PC-3 (cell line): ENCODE data around the gene GRAMD1C. TPM values are rescaled to one million over a fixed set of nuclear protein-coding genes. Genes with fewer than 3 reads are reported as not detected.

Source experiments
- ATAC-seq: fragments of 200-7000 bp; cut with Tn5 transposase; 2 replicates; pipeline ENCODE4 v1.9.1; 2020; ENCODE audit warnings: mild to moderate bottlenecking, moderate library complexity
- BruUV-seq: library from RNA; stranded (reverse); fragments of 400-500 nt; replicated peaks from 2 replicates; lab custom pipeline; 2021; lab: Mats Ljungman, UMichigan
- CTCF ChIA-PET: fragments of 300-600 bp; sonication (Branson Sonifier 250); formaldehyde crosslinking; loops from one replicate; lab custom pipeline; 2022; ENCODE audit warnings: antibody characterized with exemption; lab: Charles Lee
- POLR2A ChIA-PET: fragments of 300-600 bp; sonication (Branson Sonifier 250); formaldehyde crosslinking; loops from one replicate; lab custom pipeline; 2022; ENCODE audit warnings: antibody characterized with exemption; ENCODE audit not compliant: unreplicated experiment; lab: Charles Lee
- DNase-seq: peaks from one replicate; pipeline ENCODE4 v3.0.0-alpha.2; 2015
- H2AFZ ChIP-seq: fragments of 300-600 bp; sonication (generic); 2 replicates; pipeline ENCODE4 v1.6.0; 2016; ENCODE audit warnings: antibody characterized with exemption, low read length
- H3F3A ChIP-seq: fragments of 300-600 bp; sonication (generic); one replicate; pipeline ENCODE4 v1.6.0; 2017; ENCODE audit warnings: antibody characterized with exemption, low read length, control low read depth, mild to moderate bottlenecking; ENCODE audit not compliant: unreplicated experiment
- H3K27ac ChIP-seq: fragments of 300-600 bp; sonication (generic); 2 replicates; pipeline ENCODE4 v1.5.1; 2016; ENCODE audit warnings: mild to moderate bottlenecking, low read length
- H3K27me3 ChIP-seq: fragments of 300-600 bp; sonication (generic); 2 replicates; pipeline ENCODE4 v1.6.1; 2016; ENCODE audit warnings: low read length, mixed read lengths
- H3K36me3 ChIP-seq: fragments of 300-600 bp; sonication (generic); 2 replicates; pipeline ENCODE4 v1.6.1; 2016; ENCODE audit warnings: low read depth, mixed run types, low read length, mixed read lengths
- H3K4me1 ChIP-seq: fragments of 300-600 bp; sonication (generic); 2 replicates; pipeline ENCODE4 v1.5.1; 2016; ENCODE audit warnings: low read length; ENCODE audit not compliant: insufficient read depth
- H3K4me2 ChIP-seq: fragments of 300-600 bp; sonication (generic); 2 replicates; pipeline ENCODE4 v1.6.0; 2016; ENCODE audit warnings: low read length
- H3K4me3 ChIP-seq: fragments of 300-600 bp; sonication (generic); 2 replicates; pipeline ENCODE4 v1.5.1; 2016; ENCODE audit warnings: mild to moderate bottlenecking, low read length, mixed read lengths
- H3K79me2 ChIP-seq: fragments of 300-600 bp; sonication (generic); 2 replicates; pipeline ENCODE4 v1.6.1; 2017; ENCODE audit warnings: low read length, mixed read lengths
- H3K9ac ChIP-seq: fragments of 300-600 bp; sonication (generic); 2 replicates; pipeline ENCODE4 v1.6.0; 2016; ENCODE audit warnings: mild to moderate bottlenecking, low read length
- H3K9me2 ChIP-seq: fragments of 300-600 bp; sonication (generic); replicated peaks from 2 replicates; pipeline ENCODE4 v1.6.1; 2016; ENCODE audit warnings: mixed run types, low read length, mixed read lengths
- H3K9me3 ChIP-seq: fragments of 300-600 bp; sonication (generic); 2 replicates; pipeline ENCODE4 v1.6.1; 2016; ENCODE audit warnings: low read length, mixed read lengths
- H4K20me1 ChIP-seq: fragments of 300-600 bp; sonication (generic); 2 replicates; pipeline ENCODE4 v1.6.1; 2016; ENCODE audit warnings: low read length, mixed read lengths
- EZH2 ChIP-seq: fragments of 300-600 bp; sonication (generic); IDR thresholded peaks from one replicate; pipeline ENCODE4 v1.6.1; 2017; ENCODE audit warnings: antibody characterized with exemption, mild to moderate bottlenecking, low read length; ENCODE audit not compliant: unreplicated experiment
- EZH2phosphoT487 ChIP-seq: fragments of 300-600 bp; sonication (generic); IDR thresholded peaks from 2 replicates; pipeline ENCODE4 v1.6.1; 2018; ENCODE audit warnings: mild to moderate bottlenecking, antibody characterized with exemption, low read length, borderline replicate concordance
- intact Hi-C: fragments of 100-400 bp; cut with micrococcal nuclease; formaldehyde crosslinking; loops from 2 replicates; pipeline ENCODE4 v1.9.0; 2023
- total RNA-seq: library from RNA; depleted of rRNA; stranded (reverse); fragments of >200 nt; gene quantifications from 2 replicates; pipeline ENCODE4 v1.2.3, GENCODE V29; 2014; rRNA removed
- TF ChIP-seq, protein P1 (sequence below): fragments of 300-600 bp; sonication (generic); conservative IDR thresholded peaks from 2 replicates; pipeline ENCODE4 v1.5.1; 2017; ENCODE audit warnings: antibody characterized with exemption, low read depth, mild to moderate bottlenecking, low read length

The GRAMD1C gene
- total RNA-seq, 1 experiment from 2014 or later = 2.8 TPM

DNA sequence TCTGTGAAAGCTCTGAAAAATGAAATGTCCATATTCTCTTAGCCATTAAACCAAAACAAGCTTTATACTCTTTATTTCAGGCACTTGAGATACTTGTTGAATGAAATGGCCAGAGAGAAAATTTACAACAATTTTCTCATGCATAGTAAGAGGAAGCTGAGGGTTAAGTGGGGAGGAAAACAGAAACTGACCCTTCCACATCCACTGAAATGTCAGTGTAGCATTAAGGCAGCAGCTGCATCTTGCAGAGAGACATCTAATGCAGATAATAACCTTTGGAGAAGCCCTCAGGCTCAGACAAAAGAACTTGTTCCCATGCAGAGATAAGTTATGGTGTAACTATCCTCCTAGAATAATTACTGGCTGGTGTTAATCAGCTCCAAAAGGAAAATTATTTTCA, 143.2 kb downstream of the GRAMD1C start:
- Histone ChIP-seq H3F3A (no peaks in the 10 kb centered on the region), H2AFZ (no peak overlapping the region), H3K9me2 (no peaks in the 10 kb centered on the region), H3K27ac (no peak overlapping the region), H3K9me3 (no peaks in the 10 kb centered on the region), H3K4me3 (no peak overlapping the region), H3K4me2 (no peak overlapping the region), H3K79me2 (no peaks in the 10 kb centered on the region), H3K9ac (no peak overlapping the region), H3K27me3 (no peaks in the 10 kb centered on the region), H4K20me1 (no peaks in the 10 kb centered on the region), H3K36me3 (no peaks in the 10 kb centered on the region), H3K4me1 (no peaks in the 10 kb centered on the region)
- TF ChIP-seq, protein P1, sequence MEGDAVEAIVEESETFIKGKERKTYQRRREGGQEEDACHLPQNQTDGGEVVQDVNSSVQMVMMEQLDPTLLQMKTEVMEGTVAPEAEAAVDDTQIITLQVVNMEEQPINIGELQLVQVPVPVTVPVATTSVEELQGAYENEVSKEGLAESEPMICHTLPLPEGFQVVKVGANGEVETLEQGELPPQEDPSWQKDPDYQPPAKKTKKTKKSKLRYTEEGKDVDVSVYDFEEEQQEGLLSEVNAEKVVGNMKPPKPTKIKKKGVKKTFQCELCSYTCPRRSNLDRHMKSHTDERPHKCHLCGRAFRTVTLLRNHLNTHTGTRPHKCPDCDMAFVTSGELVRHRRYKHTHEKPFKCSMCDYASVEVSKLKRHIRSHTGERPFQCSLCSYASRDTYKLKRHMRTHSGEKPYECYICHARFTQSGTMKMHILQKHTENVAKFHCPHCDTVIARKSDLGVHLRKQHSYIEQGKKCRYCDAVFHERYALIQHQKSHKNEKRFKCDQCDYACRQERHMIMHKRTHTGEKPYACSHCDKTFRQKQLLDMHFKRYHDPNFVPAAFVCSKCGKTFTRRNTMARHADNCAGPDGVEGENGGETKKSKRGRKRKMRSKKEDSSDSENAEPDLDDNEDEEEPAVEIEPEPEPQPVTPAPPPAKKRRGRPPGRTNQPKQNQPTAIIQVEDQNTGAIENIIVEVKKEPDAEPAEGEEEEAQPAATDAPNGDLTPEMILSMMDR = no peak
- TF ChIP-seq EZH2 (no peak), EZH2phosphoT487 (no peak)
- no TSS peak for BruUV-seq
- DNase-seq = no peak
- POLR2A ChIA-PET = no interaction called here
- intact Hi-C loops = no loop called here
- CTCF ChIA-PET = no interaction called here
- ATAC-seq = no peak

DNA sequence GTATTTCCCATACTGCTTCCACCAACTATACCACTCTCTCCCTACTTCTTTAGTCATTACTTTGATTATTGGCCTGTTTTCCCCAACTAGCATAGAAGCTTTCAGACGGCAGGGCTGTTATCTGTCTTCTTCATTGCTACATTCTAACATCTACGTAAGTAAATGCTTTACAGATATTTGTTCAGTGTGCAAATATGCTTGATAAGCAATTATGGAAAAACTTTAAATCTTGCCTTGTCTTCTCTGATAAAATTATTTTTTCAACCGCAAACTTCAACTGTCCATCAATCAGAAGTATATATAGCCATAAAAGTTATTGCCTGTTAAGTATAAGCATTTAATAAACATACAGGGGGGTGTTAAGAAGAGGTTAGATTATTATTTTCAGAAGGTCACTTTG, 145.0 kb downstream of the GRAMD1C start:
- Histone ChIP-seq H3K79me2 (no peaks in the 10 kb centered on the region), H3F3A (no peaks in the 10 kb centered on the region), H3K4me2 (no peak overlapping the region), H3K36me3 (no peaks in the 10 kb centered on the region), H4K20me1 (no peaks in the 10 kb centered on the region), H2AFZ (no peak overlapping the region), H3K27me3 (no peaks in the 10 kb centered on the region), H3K9ac (no peak overlapping the region), H3K4me1 (no peaks in the 10 kb centered on the region), H3K27ac (no peak overlapping the region), H3K9me2 (no peaks in the 10 kb centered on the region), H3K4me3 (no peak overlapping the region), H3K9me3 (no peaks in the 10 kb centered on the region)
- DNase-seq (no peak), ATAC-seq (no peak)
- CTCF ChIA-PET = no interaction called here
- TF ChIP-seq, protein P1 = no peak
- TF ChIP-seq EZH2phosphoT487 (no peak), EZH2 (no peak)
- BruUV-seq = no TSS peak
- intact Hi-C loops = no loop called here
- POLR2A ChIA-PET = no interaction called here

DNA sequence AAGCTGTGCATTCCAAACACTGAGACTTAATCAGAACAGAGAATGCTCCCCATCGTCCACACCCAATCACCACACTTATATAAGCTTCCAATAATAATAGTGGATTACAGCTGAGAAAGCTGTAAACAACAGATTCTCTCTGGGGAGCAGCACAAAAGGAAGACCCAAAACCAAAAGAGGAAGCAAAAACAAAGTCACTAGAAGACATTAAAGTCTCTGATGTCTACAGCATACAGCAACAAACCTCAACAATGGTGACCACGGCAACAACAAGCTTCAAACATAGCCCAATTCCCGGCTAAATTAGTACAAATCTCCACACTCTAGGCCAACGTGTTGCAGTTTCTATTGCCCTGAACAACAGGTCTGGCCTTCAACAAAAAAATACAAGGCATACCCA, 147.0 kb downstream of the GRAMD1C start:
- intact Hi-C loops = no loop called here
- TF ChIP-seq EZH2phosphoT487 = no peak
- no peak overlapping the region for H3K9ac ChIP-seq
- H3K4me1 ChIP-seq = no peaks in the 10 kb centered on the region
- no peak overlapping the region for H3K4me3 ChIP-seq
- no peaks in the 10 kb centered on the region for H3K9me3 ChIP-seq
- DNase-seq (no peak), ATAC-seq (no peak)
- H3K27me3 ChIP-seq = no peaks in the 10 kb centered on the region
- ChIA-PET POLR2A (no interaction called here), CTCF (no interaction called here)
- BruUV-seq = no TSS peak
- H3K4me2 ChIP-seq = no peak overlapping the region
- no peak overlapping the region for H2AFZ ChIP-seq
- H3F3A ChIP-seq = no peaks in the 10 kb centered on the region
- no peaks in the 10 kb centered on the region for H3K9me2 ChIP-seq
- H3K79me2 ChIP-seq = no peaks in the 10 kb centered on the region
- H4K20me1 ChIP-seq = no peaks in the 10 kb centered on the region
- H3K36me3 ChIP-seq = no peaks in the 10 kb centered on the region
- no peak overlapping the region for H3K27ac ChIP-seq

Other genes starting within 250 kb of the GRAMD1C start
- gene USF3, start 142.1 kb upstream of the GRAMD1C start, total RNA-seq = 8.1 and 10.5 TPM in 2 replicates
- gene NAA50, start 92.5 kb upstream of the GRAMD1C start, total RNA-seq = 859 and 989 TPM in 2 replicates
- 40.3 and 43.8 TPM in 2 replicates for gene ATP6V1A, start 91.8 kb upstream of the GRAMD1C start, total RNA-seq
- 7.1 and 8.3 TPM in 2 replicates for gene ZDHHC23, start 109.2 kb downstream of the GRAMD1C start, total RNA-seq
- 1.3 and 1.7 TPM in 2 replicates for gene CCDC191, start 217.7 kb downstream of the GRAMD1C start, total RNA-seq
- 35.0 and 38.0 TPM in 2 replicates for gene QTRT2, start 217.9 kb downstream of the GRAMD1C start, total RNA-seq